ENCODE data around the gene CHD1.
"Not testable (repeated sequence)": the region's sequence is repeated elsewhere in the genome, so short reads cannot be mapped to it uniquely, and the experiment has no call there.

Gene CHD1

DNA sequence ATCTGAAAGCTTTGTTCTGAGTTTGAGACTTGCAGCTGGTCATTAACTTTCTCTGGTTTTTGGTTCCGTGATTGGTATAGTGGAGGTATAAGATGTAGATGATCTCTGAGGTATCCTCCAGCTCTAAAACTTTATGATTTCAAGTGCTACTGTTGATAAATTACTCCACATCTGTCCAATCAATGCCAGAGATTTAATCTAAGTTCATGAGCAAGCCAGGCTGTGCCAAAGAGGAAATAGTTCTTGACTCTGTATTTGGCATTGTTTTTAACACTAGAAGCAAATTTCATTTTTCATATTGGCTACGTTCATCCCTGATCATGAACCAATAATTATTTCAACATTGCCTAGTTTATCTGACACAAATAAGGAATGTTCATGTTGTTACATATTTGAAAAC is 28.5 kb upstream of the CHD1 start:
- H3K4me3 ChIP-seq (ENCODE audit: low read length in 2 of 2): no peak overlapping the region
- no peak overlapping the region for H3K9ac ChIP-seq (ENCODE audit: low read depth, low read length, poor library complexity)
- no peak overlapping the region for H3K4ac ChIP-seq (ENCODE audit: low read length)
- no peak for DNase-seq (ENCODE audit: low spot score)
- H3K23ac ChIP-seq (ENCODE audit: low read depth, low read length, poor library complexity): no peak overlapping the region
- no peak overlapping the region for H2BK5ac ChIP-seq (ENCODE audit: low read length)
- H3K4me2 ChIP-seq (ENCODE audit: insufficient read depth, low read length, poor library complexity, severe bottlenecking): no peak overlapping the region
- no peaks in the 10 kb centered on the region for H3K27me3 ChIP-seq (ENCODE audit: control insufficient read depth in 3 of 3, insufficient read depth in 3 of 3, low read depth in 1 of 3, low read length in 3 of 3)
- no CpG with 5 or more reads among the region's 2 CpGs for WGBS, 2 donors (ENCODE audit: extremely low coverage in 2 of 2, insufficient read length in 2 of 2, insufficient replicate concordance in 1 of 2)
- no peak overlapping the region for H4K8ac ChIP-seq (ENCODE audit: low read depth, low read length)
- no peak overlapping the region for H2BK15ac ChIP-seq (ENCODE audit: low read length)
- H3K36me3 ChIP-seq (replicated peaks in 1 of 2; ENCODE audit: control insufficient read depth in 2 of 2, insufficient read depth in 2 of 2, low read length in 2 of 2): no peaks in the 10 kb centered on the region
- H3K14ac ChIP-seq (ENCODE audit: low read length): no peak overlapping the region
- H3K4me1 ChIP-seq (ENCODE audit: control insufficient read depth in 2 of 2, insufficient read depth in 1 of 2, low read depth in 1 of 2, low read length in 2 of 2): peaks cover 0 to 8% of the 10 kb centered on the region in 2 donors
- no peak overlapping the region for H2AFZ ChIP-seq (ENCODE audit: low read length)
- H2AK5ac ChIP-seq (ENCODE audit: low read depth, low read length): no peak overlapping the region
- no peak overlapping the region for H2BK120ac ChIP-seq (ENCODE audit: low read depth, low read length)
- H3K18ac ChIP-seq (ENCODE audit: low read length): no peak overlapping the region
- H2BK12ac ChIP-seq (ENCODE audit: low read length): no peak overlapping the region
- H3K79me1 ChIP-seq (ENCODE audit: low read depth, low read length): no peaks in the 10 kb centered on the region
- H3K9me3 ChIP-seq (replicated peaks in 1 of 2; ENCODE audit: control insufficient read depth in 2 of 2, insufficient read depth in 1 of 2, low read depth in 1 of 2, low read length in 2 of 2): peaks cover 0 to 3% of the 10 kb centered on the region in 2 donors
- no peak overlapping the region for H3K27ac ChIP-seq (replicated peaks; ENCODE audit: low read length)
- H4K91ac ChIP-seq (ENCODE audit: low read depth, low read length, poor library complexity): no peak overlapping the region

DNA sequence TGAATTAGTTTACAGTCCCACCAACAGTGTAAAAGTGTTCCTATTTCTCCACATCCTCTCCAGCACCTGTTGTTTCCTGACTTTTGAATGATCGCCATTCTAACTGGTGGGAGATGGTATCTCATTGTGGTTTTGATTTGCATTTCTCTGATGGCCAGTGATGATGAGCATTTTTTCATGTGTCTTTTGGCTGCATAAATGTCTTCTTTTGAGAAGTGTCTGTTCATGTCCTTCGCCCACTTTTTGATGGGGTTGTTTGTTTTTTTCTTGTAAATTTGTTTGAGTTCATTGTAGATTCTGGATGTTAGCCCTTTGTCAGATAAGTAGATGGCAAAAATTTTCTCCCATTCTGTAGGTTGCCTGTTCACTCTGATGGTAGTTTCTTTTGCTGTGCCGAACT is 27.1 kb upstream of the CHD1 start:
- not testable (repeated sequence) for H3K27ac ChIP-seq (replicated peaks; ENCODE audit: low read length); H3K9ac ChIP-seq (ENCODE audit: low read depth, low read length, poor library complexity); H4K8ac ChIP-seq (ENCODE audit: low read depth, low read length); H3K4ac ChIP-seq (ENCODE audit: low read length); H2AFZ ChIP-seq (ENCODE audit: low read length); H3K9me3 ChIP-seq (replicated peaks in 1 of 2; ENCODE audit: control insufficient read depth in 2 of 2, insufficient read depth in 1 of 2, low read depth in 1 of 2, low read length in 2 of 2); H3K18ac ChIP-seq (ENCODE audit: low read length); H2BK12ac ChIP-seq (ENCODE audit: low read length); H3K4me1 ChIP-seq (ENCODE audit: control insufficient read depth in 2 of 2, insufficient read depth in 1 of 2, low read depth in 1 of 2, low read length in 2 of 2); H2BK15ac ChIP-seq (ENCODE audit: low read length); H2BK5ac ChIP-seq (ENCODE audit: low read length); DNase-seq (ENCODE audit: low spot score); H2AK5ac ChIP-seq (ENCODE audit: low read depth, low read length); H3K36me3 ChIP-seq (replicated peaks in 1 of 2; ENCODE audit: control insufficient read depth in 2 of 2, insufficient read depth in 2 of 2, low read length in 2 of 2); H3K79me1 ChIP-seq (ENCODE audit: low read depth, low read length); H3K4me3 ChIP-seq (ENCODE audit: low read length in 2 of 2); H2BK120ac ChIP-seq (ENCODE audit: low read depth, low read length); H3K14ac ChIP-seq (ENCODE audit: low read length); H4K91ac ChIP-seq (ENCODE audit: low read depth, low read length, poor library complexity); H3K23ac ChIP-seq (ENCODE audit: low read depth, low read length, poor library complexity); H3K4me2 ChIP-seq (ENCODE audit: insufficient read depth, low read length, poor library complexity, severe bottlenecking); H3K27me3 ChIP-seq (ENCODE audit: control insufficient read depth in 3 of 3, insufficient read depth in 3 of 3, low read depth in 1 of 3, low read length in 3 of 3)
- WGBS, 2 donors (ENCODE audit: extremely low coverage in 2 of 2, insufficient read length in 2 of 2, insufficient replicate concordance in 1 of 2): no CpG with 5 or more reads among the region's 3 CpGs

DNA sequence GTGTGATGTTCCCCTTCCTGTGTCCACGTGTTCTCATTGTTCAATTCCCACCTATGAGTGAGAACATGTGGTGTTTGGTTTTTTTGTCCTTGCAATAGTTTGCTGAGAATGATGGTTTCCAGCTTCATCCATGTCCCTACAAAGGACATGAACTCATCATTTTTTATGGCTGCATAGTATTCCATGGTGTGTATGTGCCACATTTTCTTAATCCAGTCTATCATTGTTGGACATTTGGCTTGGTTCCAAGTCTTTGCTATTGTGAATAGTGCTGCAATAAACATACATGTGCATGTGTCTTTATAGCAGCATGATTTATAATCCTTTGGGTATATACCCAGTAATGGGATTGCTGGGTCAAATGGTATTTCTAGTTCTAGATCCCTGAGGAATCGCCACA is 26.7 kb upstream of the CHD1 start:
- not testable (repeated sequence) for H3K27ac ChIP-seq (replicated peaks; ENCODE audit: low read length); H3K27me3 ChIP-seq (ENCODE audit: control insufficient read depth in 3 of 3, insufficient read depth in 3 of 3, low read depth in 1 of 3, low read length in 3 of 3); H3K23ac ChIP-seq (ENCODE audit: low read depth, low read length, poor library complexity); H3K14ac ChIP-seq (ENCODE audit: low read length); H4K91ac ChIP-seq (ENCODE audit: low read depth, low read length, poor library complexity); H2BK5ac ChIP-seq (ENCODE audit: low read length); H3K4me1 ChIP-seq (ENCODE audit: control insufficient read depth in 2 of 2, insufficient read depth in 1 of 2, low read depth in 1 of 2, low read length in 2 of 2); H3K9ac ChIP-seq (ENCODE audit: low read depth, low read length, poor library complexity); H3K36me3 ChIP-seq (replicated peaks in 1 of 2; ENCODE audit: control insufficient read depth in 2 of 2, insufficient read depth in 2 of 2, low read length in 2 of 2); H2AFZ ChIP-seq (ENCODE audit: low read length); H3K9me3 ChIP-seq (replicated peaks in 1 of 2; ENCODE audit: control insufficient read depth in 2 of 2, insufficient read depth in 1 of 2, low read depth in 1 of 2, low read length in 2 of 2); H2BK120ac ChIP-seq (ENCODE audit: low read depth, low read length); DNase-seq (ENCODE audit: low spot score); H3K18ac ChIP-seq (ENCODE audit: low read length); H3K79me1 ChIP-seq (ENCODE audit: low read depth, low read length); H2BK12ac ChIP-seq (ENCODE audit: low read length); H2AK5ac ChIP-seq (ENCODE audit: low read depth, low read length); H3K4ac ChIP-seq (ENCODE audit: low read length); H4K8ac ChIP-seq (ENCODE audit: low read depth, low read length); H3K4me3 ChIP-seq (ENCODE audit: low read length in 2 of 2); H2BK15ac ChIP-seq (ENCODE audit: low read length); H3K4me2 ChIP-seq (ENCODE audit: insufficient read depth, low read length, poor library complexity, severe bottlenecking)
- WGBS, 2 donors (ENCODE audit: extremely low coverage in 2 of 2, insufficient read length in 2 of 2, insufficient replicate concordance in 1 of 2): no CpG with 5 or more reads among the region's 2 CpGs

DNA sequence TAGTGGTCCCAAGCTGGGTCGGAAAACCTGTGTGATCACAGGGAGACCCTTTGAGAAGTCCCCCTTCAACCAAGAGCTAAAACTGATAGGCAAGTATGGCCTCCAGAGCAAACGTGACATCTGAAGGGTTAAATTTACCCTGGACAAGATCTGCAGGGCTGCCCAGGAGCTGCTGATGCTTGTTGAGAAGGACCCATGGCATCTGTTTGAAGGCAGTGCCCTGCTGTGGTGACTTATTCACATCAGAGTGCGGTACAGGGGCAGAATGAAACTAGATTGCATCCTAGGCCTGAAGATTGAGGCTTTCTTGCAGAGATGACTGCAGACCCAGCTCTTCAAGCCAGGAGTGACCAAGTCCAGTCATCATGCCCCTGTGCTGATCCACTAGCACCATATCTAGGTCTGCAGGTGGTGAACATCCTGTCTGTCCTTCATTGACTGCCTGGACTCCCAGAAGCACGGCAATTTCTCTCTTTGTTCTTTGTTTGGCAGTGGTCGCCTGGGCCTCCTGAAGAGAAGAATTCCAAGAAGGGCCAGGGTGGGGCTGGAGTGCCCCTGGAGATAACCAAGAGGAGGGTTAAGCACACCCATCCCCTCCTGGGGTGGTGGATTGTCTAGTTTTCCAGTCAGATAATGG is 25.7 kb upstream of the CHD1 start:
- WGBS, 2 donors (ENCODE audit: extremely low coverage in 2 of 2, insufficient read length in 2 of 2, insufficient replicate concordance in 1 of 2): no CpG with 5 or more reads among the region's 5 CpGs
- H3K9me3 ChIP-seq (replicated peaks in 1 of 2; ENCODE audit: control insufficient read depth in 2 of 2, insufficient read depth in 1 of 2, low read depth in 1 of 2, low read length in 2 of 2): peaks cover 0 to 3% of the 10 kb centered on the region in 2 donors
- H3K79me1 ChIP-seq (ENCODE audit: low read depth, low read length): no peaks in the 10 kb centered on the region
- H2AK5ac ChIP-seq (ENCODE audit: low read depth, low read length): peak overlapping the region; percentile 8
- H4K8ac ChIP-seq (ENCODE audit: low read depth, low read length): no peak overlapping the region
- H2BK5ac ChIP-seq (ENCODE audit: low read length): peak overlapping the region; percentile 6
- no peak overlapping the region for H2BK120ac ChIP-seq (ENCODE audit: low read depth, low read length)
- H3K9ac ChIP-seq (ENCODE audit: low read depth, low read length, poor library complexity): peak overlapping the region; percentile 9
- peaks cover 0 to 2% of the 10 kb centered on the region in 2 donors for H3K4me1 ChIP-seq (ENCODE audit: control insufficient read depth in 2 of 2, insufficient read depth in 1 of 2, low read depth in 1 of 2, low read length in 2 of 2)
- no peak overlapping the region for H4K91ac ChIP-seq (ENCODE audit: low read depth, low read length, poor library complexity)
- no peaks in the 10 kb centered on the region for H3K27me3 ChIP-seq (ENCODE audit: control insufficient read depth in 3 of 3, insufficient read depth in 3 of 3, low read depth in 1 of 3, low read length in 3 of 3)
- DNase-seq (ENCODE audit: low spot score): no peak
- H3K4ac ChIP-seq (ENCODE audit: low read length): no peak overlapping the region
- H3K18ac ChIP-seq (ENCODE audit: low read length): peak overlapping the region; percentile 50
- no peak overlapping the region for H2BK15ac ChIP-seq (ENCODE audit: low read length)
- no peak overlapping the region for H3K23ac ChIP-seq (ENCODE audit: low read depth, low read length, poor library complexity)
- no peak overlapping the region for H3K4me2 ChIP-seq (ENCODE audit: insufficient read depth, low read length, poor library complexity, severe bottlenecking)
- H3K4me3 ChIP-seq (ENCODE audit: low read length in 2 of 2): no peak overlapping the region
- H2BK12ac ChIP-seq (ENCODE audit: low read length): peak overlapping the region; percentile 46
- H3K36me3 ChIP-seq (replicated peaks in 1 of 2; ENCODE audit: control insufficient read depth in 2 of 2, insufficient read depth in 2 of 2, low read length in 2 of 2): no peaks in the 10 kb centered on the region
- no peak overlapping the region for H3K14ac ChIP-seq (ENCODE audit: low read length)
- H2AFZ ChIP-seq (ENCODE audit: low read length): no peak overlapping the region
- no peak overlapping the region for H3K27ac ChIP-seq (replicated peaks; ENCODE audit: low read length)
